CD4-positive, alpha-beta T cell treated with Interleukin-12 subunit alpha and Interleukin-12 subunit beta, for 1 hour (primary cell): ENCODE data around the gene CDRT15.
"Not testable (repeated sequence)": the region's sequence is repeated elsewhere in the genome, so short reads cannot be mapped to it uniquely, and the experiment has no call there.

Experiments used
- DNase-seq: peaks from one replicate; pipeline ENCODE4 v3.0.0-alpha.2; 2020

CDRT15 gene

GRCh38 chr17:14236762-14237161 lies at the start of gene CDRT15:
CDRT15 (minus strand) TSS chr17:14236862; CDS start chr17:14236833, 29 bp downstream.
- DNase-seq = not testable (repeated sequence)

GRCh38 chr17:14282726-14283125 lies 46.1 kb upstream of the CDRT15 start:
- DNase-seq = no peak

DNA sequence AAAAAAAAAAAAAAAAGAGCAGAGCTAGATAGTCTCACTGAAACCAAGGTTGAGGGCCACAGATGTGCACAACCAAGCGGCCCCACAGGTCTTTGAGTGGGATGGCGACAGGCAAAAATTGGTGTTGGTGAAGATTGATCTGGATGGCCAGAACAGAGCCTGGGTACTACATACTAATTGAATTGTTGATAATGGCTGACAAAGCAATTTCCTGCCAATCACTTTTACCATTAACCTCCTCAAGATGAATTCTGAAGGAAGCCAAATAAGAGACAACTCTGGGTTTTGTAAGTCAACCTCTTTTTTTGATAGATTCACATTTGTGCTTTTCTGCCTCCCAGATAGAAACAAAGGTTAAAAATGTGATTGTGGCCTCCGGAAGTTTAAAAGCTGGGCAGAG lies 44.9 kb upstream of the CDRT15 start:
- DNase-seq = no peak

DNA sequence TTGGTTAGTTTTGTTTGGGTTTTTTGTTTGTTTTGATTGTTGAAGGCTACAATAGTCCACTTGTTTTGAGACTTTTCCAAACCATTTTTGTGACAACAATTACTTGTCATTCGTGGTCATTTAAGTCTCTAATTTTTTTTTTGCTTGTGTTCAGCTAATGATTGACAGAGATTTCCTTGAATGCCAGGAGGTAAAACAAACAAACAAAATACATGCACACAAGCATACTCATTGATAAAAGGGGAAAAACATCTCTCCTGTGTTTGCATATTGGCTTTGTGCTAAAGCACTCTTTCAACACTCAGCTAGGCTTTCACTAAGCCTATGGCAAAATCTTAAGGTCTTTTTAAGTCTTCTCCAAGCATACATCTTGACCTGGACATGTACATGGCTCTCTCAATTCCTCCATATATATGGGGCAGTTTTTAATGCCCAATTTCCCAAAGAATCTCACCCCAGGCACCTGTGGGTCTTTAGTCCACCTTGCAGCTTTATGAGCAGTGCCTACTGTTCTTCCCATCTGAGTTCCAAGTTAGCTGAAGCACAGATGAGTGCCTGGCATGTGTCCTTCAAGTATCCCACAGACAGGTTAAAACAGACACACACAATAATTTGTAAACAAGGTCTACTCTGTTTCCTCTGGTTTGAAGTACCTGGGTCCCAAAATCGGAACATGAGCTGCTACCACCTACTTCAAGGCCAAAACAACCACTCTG lies 40.0 kb upstream of the CDRT15 start:
- no peak for DNase-seq

- no peak for DNase-seq
These were observed 33.8 kb upstream of the CDRT15 start for GRCh38 chr17:14270508-14270907.

DNA sequence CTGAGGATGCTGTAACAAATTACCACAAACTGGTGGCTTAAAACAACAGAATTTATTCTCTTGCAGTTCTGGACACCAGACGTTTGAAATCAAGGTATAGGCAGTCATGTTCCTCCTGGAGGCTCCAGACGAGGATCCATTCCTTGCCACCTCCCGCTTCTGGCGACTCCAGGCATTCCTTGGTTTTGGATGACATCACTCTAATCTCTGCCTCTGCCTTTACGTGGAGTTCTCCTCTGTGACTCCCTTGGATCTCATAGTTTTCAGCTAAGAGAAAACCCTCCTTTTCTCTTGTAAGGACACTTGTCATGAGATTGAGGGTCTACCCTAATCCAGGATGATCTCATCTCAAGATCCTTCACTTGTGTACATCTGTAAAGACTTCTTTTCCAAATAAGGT lies 32.8 kb upstream of the CDRT15 start:
- DNase-seq = no peak

DNA sequence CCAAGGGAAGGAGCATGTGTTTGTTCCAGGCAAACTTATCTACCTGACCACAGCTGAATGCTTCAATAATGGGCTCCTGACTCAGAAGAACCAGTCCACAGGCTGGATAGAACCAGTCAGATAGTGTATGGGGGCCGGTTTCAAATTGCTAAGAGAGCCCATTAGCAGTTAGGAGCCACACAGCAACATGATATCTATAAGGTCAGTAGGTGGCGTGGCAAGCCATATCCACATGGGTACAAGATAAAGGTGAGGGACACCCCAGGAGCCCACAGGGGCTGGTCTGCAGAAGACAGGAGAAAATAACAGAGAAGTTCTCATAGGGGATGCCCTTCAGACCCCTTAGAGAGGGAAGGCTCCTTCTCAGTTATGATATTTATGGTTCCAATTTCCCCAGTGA lies 31.6 kb upstream of the CDRT15 start:
- peak; percentile 23 for DNase-seq

DNA sequence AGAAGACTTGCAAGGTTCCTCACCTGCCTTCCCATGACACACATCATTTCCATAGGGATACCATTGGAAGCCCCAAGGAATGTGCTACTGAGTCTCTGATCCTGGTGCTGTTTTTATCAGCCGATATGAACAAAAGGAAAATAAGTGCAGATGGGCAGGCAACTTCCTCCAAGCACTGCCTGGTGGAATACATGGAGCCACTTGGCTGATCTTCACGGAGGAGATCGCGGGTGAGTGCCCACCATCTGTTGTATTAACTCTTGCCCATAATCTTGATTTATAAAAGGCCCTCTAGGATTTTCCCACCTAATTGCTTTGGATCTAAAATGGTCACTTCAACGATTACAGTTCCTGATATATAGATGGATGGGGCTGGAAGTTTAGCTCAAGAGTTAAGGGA lies 24.7 kb upstream of the CDRT15 start:
- no peak for DNase-seq

DNA sequence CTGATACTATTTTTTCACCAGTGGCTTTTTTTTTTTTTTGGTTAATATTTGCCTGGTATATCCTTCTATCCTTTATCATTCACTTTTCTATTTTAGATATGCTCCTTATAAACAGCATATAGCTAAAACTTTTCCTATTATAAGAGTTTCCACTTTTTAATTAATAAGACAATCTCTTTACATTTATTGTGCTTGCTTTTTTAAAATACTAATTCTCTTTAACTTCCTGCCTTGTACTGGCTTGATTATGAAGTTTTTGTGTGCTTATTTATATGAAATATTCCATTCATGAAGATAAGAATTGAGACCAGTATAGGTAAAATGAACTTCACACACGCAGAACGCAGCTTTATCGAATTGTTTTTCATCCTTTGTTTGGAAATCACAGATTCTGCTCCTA lies 9.0 kb upstream of the CDRT15 start:
- DNase-seq = no peak

DNA sequence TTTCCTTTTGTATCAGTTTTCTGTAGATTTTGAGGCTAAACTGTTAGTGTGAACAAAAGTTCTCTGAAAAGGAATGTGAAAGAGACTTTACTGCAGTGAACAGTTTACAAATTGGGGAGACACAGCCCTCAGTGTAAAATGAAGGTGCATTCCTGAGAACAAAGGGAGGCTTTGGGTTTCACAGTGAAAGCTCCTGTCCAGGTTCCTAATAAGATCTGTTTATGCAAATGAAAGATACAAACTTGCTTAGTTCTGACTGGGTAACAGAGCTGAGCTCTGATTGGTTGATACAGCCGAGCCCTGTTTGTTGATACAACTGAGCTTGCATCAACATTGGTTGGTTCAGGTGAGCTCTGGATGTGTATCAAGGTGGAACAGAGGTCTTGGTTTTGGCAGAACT lies 8.3 kb upstream of the CDRT15 start:
- DNase-seq = no peak

DNA sequence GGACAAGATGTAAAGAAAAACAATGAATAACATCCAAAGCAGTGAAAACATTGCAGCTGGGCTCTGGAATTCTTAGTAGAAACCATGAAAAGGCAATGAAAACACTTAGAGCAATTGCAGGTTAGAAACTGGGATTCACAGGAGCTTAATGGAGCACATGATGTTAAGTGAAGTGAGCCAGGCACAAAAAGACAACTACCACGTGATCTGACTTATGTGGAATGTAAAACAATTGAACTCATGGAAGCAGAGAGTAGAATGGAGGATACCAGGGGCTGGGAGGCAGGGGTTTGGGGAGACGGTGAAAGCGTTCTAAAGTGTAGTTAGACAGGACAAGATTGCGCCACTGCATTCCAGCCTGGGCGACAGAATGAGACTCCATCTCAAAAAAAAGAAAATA lies 2.6 kb upstream of the CDRT15 start:
- DNase-seq = not testable (repeated sequence)

DNA sequence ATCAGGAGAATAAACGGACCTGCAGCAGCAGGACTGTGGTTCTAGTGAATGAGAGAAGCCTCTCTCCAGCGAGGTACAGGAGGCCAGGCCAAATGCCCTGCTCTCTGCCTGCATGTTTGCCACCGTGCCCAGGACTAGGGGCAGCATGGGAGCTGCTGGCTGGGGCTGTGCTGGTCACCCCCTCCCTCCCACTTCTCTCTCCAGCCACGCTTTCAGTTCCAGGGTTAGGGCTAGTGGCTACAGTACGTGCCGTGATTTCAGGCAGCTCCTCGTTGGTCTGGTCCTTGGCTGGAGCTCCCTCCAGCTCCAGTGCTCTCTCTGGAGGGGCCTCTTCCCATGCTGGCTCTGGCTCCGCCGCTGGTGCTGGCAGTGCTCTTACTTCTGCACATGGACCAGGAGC lies 630 bp downstream of the CDRT15 start:
- DNase-seq = not testable (repeated sequence)

DNA sequence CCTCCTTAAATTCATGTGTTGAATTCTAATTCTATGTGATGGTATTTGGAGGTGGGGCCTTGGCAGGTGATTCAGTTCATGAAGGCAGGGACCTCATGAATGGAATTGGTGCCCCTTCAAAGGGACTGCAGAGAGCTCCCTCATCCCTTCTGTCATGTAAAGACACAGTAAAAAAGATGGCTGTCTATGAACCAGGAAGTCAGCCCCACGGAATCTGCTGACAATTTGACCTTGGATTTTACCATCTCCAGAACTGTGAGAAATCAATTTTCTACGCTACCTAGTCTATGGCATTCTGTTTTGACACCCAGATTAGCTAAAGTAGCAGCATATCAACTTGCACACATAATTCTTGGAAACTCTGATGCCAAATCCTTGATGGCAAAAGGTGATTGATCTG lies 1.6 kb downstream of the CDRT15 start:
- DNase-seq = not testable (repeated sequence)

DNA sequence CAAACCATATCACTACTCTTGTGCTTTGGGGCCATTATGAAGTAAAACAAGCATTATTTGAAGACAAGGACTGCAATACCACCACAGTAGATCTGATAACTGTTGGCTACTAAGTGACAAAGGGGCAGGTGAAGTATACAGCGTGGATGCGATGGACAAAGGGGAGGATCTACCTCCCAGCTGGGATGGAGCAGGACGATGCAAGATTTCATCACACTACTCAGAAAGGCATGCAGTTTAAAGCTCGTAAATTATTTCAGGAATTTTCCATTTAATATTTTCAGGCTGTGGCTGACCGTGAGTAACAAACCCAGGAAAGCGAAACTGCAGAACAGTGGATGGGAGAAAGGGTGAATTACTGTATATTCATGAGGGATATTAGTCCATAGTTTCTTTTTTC lies 5.5 kb downstream of the CDRT15 start:
- not testable (repeated sequence) for DNase-seq

DNA sequence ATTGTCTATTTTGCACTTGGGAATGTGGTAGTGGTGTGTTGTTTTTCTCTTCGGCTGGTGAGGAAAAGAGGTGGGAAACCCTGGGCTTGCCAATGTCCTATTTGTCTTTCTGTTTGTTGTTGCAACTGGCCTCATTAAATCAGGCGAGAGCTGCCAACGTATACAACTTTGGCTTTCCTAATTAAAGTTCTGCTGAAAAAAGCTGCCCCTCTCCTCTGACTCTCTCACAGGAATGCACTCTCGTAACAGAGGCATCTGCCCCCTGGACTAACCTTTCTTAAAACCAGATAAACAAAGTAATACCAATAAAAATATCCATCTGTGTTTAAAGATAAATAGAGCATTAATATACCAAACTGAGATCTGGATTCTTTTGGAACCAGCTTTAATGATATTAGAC lies 7.8 kb downstream of the CDRT15 start:
- no peak for DNase-seq

DNA sequence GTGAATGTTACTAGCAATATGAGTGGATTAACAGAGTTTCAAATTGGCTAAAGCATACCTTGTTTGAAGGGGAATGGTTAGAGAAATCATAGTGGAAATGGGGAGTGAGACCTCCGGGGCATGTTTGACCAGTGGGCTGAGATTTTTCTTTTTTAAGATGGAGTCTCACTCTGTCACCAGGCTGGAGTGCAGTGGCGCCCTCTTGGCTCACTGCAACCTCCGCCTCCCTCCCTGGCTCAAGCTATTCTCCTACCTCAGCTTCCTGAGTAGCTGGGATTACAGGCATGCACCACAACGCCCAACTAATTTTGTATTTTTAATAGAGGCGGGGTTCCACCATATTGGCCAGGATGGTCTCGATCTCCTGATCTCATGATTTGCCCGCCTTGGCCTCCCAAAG lies 9.6 kb downstream of the CDRT15 start:
- no peak for DNase-seq

- no peak for DNase-seq
These were observed 11.2 kb downstream of the CDRT15 start for GRCh38 chr17:14225254-14225980.

GRCh38 chr17:14222611-14223010 lies 14.1 kb downstream of the CDRT15 start:
- no peak for DNase-seq

DNA sequence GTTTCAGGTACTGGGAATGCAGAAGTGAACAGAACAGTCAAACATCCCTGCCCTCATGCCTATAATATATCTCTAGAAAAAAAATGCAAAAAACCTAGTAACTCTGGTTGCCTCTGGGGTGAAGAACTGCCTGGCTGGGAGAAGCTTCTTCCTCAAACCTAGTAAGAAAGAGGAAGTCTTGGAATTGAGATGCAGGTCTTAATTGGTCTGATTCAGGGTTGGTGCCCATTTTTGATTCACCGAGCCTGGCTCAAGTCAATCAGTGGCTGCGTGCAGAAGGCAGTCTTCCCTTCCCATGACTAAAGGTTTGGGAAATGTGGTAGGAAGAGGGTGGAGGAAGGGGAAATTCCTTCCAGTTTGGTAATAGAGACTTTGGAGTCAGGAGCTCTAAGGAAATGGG lies 22.4 kb downstream of the CDRT15 start:
- no peak for DNase-seq

- DNase-seq = no peak
These were observed 24.3 kb downstream of the CDRT15 start for GRCh38 chr17:14212401-14212800.

DNA sequence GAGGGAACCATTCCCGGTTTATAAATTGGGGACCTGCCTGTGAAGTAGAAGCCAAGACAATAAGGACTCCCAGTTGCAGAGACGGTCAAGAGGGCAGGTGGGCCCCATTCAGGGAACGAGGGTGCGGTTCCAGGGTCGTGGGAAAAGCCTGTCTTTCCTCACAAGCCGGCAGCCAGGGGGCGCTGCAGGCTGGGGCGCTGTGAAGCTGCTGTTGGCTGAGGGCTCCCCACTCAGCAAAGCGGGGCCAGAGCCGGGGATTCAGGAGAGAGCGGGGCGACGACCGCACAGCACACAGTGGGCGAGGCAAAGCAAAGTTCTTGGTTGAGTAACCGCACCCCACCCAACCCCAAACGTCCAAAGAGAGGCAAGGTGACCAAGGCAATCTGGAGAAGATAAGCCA lies 24.9 kb downstream of the CDRT15 start:
- no peak for DNase-seq

DNA sequence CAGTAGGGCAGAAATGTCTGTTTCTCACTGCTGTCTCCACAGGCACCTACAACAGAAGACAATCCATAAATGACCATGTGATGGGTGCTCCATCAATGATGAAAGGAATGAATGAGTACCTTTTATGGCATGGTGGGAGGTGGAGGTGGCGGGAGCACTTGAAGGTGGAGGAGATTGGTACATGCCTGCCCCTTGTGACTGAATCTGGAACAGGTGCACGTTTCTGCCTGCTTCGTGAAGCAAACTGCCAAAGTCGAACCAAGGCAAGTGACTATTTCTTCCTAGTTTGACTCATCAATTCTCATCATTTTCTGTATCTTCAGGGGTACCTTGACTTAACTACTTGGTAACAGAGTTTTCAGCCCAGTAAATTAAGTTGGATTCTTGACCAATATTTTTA lies 25.4 kb downstream of the CDRT15 start:
- no peak for DNase-seq

DNA sequence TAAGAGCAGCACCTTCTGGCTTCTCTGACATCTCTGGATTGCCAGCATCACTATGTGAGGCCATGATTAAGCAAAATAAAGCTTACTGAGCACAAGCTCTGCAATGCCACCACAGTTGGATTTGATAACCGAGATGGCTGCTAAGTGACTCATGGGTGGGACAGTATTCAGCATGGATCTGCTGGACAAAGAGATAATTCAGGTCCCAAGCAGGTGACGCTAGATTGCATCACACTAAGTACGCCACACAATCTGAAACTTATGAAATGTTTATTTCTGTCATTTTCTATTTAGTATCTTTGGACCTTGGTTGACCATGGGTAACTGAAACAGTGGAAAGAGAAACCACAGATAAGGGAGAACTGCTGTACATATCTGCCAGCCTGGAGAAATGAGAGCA lies 27.4 kb downstream of the CDRT15 start:
- no peak for DNase-seq

DNA sequence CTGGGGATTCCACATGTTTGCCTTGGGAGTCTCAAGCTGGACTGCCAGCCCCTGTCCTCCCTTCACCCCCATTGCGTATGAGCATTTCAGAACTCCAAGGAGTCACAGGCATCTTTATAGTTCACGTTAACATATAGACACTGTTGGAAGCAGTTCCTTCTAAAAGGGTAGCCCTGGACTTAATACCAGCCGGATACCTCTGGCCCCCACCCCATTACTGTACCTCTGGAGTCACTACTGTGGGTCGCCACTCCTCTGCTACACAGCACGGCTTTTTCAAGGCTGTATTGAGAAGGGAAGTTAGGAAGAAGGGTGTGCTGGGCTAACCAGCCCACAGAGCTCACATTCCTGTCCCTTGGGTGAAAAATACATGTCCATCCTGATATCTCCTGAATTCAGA lies 28.9 kb downstream of the CDRT15 start:
- DNase-seq = no peak

- DNase-seq = no peak
These were observed 29.8 kb downstream of the CDRT15 start for GRCh38 chr17:14206891-14207290.
